SK-N-SH treated with all-trans-retinoic acid at 6 μM for 48 hours (cell line): ENCODE results near the gene KRTAP5-10.

Experiments used
- TOX ChIP-seq: fragments of 250-450 bp; sonication (Bioruptor Pico); IDR thresholded peaks from 2 replicates; pipeline ENCODE4 v1.8.0; 2021; ENCODE audit warnings: mild to moderate bottlenecking, moderate library complexity, borderline replicate concordance
- ZC3H10 ChIP-seq: fragments of 250-450 bp; sonication (Bioruptor Pico); IDR thresholded peaks from 2 replicates; pipeline ENCODE4 v1.5.1; 2021; ENCODE audit warnings: mild to moderate bottlenecking, moderate library complexity

- TF ChIP-seq TOX (no peak), ZC3H10 (CRISPR knock-in tag) (no peak)
These were observed 7.4 kb downstream of the KRTAP5-10 start for GRCh38 chr11:71572811-71573210.
